Measurements from ENCODE around the gene MEPCE.

MEPCE gene

DNA sequence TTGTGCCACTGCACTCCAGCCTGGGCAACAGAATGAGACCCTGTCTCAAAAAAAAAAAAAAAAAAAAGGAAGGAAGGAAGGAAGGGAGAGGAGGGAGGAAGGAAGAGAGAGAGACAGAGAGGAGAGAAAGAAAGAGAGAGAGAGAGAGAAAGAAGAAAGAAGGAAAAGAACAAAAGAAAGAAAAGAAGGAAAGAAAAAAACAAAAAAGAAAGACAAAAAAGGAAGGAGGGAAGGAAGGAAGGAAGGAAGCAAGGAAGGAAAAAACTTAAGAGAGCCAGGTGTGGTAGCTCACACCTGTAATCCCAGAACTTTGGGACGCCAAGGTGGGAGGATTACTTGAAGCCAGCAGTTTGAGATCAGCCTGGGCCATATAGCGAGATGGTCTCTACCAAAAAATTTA lies 35.2 kb downstream of the MEPCE start:
- no peak for DNase-seq (ENCODE audit: low spot score)

DNA sequence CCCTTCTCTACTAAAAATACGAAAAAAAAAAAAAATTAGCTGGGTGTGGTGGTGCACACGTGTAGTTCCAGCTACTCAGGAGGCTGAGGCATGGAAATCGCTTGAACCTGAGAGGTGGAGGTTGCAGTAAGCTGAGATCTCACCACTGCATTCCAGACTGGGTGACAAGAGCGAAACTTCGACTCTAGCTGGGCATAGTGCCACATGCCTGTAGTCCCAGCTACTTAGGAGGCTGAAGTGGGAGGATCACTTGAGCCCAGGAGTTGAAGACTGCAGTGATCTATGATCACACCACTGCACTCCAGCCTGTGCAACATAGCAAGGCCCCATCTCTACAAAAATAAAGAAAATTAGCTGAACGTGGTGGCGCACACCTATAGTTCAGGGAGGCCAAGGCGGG lies 35.7 kb downstream of the MEPCE start:
- no peak for DNase-seq (ENCODE audit: low spot score)

DNA sequence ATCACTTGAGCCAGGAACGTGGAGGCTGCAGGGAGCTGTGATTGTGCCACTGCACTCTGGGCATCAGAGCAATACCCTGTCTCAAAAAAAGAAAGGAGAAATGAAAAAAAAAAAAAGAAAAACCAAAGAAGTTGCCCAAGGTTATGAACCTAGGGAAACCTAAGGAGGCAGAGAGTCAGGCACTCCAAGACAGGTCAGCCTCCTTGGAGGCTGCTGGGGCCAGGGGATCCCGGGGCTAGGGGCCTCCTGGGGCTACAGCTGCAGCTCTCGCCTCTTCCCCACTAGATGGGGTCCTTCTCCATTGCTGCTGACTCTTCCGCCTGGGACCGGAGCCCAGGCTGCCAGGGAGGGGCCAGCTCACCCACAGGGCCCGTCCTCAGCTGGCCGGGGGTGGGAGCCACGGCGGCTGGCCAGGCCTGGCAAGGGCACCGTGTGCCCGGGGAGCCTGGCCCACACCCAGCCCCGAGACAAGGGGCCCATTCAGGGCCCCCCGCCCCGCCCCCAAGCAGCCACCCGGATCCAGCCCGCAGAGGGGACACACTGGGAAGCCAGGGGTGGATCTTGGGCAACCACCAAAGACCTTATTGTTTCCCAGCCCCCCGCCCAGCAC lies 36.2 kb downstream of the MEPCE start:
- DNase-seq (ENCODE audit: low spot score) = peak; percentile 93

DNA sequence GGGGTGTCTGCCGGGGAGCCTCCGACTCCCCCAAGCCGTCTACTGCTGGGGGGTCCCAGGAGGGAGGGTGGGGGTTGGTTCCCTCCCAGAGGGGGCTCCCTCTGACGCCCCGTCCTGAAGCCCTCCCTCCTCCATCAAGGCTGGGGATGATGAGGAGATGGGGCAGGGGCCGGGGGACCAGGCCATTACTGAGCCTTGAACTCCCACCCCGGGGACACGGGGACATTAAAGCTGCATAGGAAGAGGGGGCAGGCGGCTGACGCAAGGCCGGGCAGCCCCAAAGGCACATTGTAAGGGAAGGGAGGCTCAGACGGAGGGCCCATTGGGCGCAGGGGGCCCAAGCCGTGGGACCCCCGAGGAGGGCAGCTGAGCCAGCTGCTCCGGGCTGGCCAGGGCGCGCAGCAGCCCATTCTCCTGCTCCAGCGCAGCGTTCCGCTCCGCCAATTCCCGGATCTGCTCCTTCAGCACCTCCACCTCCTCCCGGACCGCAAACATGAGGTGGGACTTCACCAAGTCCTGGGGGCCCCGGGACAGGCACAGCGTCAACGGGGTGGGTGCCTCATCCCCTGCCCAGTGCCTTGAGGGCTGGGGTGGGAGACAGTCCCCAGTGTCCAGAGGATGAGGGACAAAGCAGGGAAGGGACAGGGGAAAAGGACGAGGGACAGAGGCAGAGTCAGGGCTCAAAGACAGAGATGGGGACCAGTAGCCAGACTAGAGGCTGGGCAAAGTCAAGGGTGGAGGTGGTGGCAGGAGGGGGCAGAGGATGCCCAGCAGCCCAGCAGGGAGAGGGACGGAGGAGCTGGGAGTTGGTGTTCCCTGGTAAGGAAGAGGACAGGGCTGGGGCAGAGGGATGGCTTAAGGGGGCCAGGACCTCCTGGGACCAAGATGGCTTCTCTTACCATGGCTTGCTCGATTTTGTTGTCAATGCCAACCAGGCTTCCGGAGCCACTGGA lies 37.3 kb downstream of the MEPCE start:
- no peak for DNase-seq (ENCODE audit: low spot score)

DNA sequence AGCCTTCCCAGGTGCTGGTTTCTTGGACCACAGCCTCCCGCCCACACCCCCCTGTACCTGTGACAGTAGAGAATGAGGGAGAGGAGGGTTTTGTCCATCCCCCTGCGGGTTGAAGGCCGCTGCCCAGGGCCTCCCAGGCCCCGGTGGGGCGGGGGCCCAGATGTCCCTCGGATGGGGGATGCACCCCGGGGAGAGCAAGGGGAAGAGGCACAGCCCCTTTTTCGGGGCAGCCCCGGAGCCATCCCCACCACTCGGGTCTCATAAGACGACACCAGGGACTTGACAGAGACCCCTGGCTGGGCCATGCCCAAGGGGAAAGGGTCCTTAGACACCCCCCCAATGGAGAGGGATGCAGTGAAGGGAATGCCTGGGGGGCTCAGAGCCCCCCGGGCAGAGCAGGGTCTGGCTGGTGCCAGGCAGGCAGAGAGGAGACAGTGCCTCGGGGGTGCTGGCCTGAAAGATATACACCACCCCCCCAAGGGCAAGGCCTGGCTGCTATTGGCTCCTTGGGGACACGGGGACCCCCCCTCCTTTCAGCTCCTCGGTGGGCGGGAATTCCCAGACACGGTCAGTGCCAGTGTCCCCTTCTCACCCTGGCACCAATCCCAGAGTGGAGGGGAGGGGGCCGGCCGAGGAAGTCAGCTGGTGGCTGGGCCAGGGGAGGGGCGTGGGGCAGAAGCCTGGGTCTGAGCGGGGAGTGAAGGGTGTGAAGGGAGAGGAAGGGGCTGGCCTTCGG lies 38.2 kb downstream of the MEPCE start:
- DNase-seq (ENCODE audit: low spot score) = no peak

DNA sequence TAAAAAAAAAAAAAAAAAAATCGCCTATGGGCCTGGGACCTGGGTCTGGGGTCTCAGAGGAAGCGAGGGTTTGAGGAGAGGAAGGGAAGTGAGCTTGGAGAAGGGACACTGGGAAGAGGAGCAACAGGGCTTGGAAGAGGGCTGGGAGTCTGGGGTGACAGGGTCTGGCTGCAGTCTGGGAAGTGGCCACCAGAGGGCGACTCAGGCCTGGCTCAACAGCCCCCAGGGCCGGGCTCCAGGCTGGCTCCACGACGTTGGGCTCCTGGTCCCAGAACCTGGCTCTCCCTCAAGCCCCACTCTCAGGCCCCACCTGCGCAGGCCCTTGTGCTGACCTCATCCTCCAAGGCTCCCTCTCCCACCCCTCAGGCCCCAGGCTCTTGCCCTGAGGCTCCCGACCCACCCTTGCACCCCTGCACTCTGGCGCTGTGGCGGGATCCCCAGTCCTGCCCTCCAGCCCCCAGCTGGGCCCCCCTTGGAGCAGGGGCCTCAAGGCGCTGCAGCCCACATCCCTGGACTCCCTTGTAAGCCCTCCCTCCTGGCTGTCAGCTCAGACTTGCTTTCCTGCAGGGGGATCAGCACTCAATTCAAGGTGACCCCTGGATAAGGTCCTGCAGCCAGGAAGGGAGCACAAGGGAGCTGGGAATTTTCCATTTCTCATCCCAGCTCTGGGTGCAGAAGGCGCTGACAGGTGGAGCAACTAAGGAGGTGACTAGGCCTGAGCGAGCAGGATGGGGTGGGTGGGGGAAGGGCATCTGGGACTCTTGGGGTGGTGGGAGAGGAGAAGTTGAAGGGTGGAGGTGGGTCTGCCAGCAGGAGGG lies 39.8 kb downstream of the MEPCE start:
- peak; percentile 94 for DNase-seq (ENCODE audit: low spot score)

DNA sequence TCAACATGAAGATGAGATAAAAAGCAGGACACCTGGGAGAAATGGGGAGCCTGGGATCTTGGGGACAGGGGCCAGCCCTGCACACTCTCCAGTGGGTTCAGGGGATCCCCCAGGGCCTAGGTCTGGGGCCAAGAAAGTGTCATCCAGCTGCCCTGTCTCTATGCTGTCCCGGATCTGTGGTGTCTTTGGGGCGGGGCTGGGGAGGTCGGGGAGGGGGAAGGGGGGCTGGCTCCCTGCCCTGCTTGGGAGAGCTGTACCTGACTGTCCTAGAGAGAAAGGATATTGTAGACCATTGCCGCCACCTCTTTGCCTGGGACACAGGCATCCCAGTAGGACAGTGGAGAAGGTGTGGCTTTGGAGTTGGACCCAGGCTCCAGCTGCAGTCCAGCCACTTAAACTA lies 41.4 kb downstream of the MEPCE start:
- DNase-seq (ENCODE audit: low spot score) = no peak

DNA sequence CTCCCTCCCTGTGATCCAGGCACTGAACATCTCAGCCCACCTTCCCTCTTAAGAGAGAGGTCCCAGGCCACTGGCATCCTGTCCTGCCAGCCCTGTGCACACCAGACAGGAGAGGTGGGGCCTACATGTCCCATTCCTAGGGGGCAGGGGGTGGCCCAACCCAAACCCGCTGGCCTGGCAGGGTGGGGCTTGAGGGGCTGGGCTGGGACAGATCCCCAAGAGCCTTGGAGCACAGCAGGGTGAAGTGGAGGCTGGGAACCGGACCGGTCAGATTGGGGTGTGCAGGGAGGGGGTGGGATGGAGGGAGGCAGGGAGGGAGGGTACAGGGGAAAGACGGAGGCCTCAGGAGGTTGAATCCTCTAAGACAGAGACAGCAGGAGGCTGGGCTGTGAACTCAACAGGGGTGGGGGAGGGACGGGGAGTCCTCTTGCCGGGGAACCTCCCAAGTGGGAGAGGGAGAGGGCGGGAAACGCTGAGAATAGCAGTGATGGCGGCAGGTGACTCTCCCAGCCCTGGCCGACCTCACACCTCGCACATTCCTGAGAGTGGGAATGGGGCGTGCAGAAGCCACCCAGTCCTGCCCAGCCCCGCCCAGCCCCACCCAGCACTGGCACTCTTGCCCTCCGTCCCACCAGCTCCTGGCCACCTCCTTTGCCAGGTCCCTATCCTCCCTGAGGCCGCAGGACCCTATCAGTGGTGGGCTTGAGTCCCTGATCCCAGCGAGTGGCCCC lies 42.7 kb downstream of the MEPCE start:
- no peak for DNase-seq (ENCODE audit: low spot score)

DNA sequence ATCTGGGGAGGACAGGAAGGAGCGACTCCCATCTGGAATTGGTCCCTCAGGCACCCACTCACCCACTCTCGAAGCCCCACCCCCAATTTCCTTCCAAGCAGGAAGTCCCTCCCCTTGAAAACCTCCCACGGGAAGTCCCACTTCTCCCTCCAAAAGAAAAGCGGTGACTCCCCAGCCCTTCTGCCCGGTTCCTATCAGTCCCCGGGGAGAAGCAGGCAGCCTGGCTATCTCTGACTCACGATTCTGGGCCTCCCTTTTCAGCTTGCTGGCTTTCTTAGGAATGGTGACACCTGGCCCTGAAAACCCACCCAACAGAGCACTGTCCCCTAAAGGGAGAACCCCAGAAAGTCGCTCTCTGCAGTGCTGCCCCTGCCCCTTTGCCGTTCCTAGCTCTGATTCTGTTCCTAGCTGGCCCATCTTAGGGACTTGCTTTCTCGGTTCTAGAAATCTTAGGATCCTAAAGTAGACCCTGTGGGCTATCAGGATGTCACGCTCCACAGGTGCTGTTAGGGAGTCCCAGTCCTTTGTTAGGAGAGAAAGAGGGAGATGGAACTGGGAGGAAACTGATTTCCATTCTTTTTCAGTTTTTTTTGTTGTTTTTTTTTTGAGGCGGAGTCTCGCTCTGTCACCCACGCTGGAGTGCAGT lies 43.3 kb downstream of the MEPCE start:
- no peak for DNase-seq (ENCODE audit: low spot score)

DNA sequence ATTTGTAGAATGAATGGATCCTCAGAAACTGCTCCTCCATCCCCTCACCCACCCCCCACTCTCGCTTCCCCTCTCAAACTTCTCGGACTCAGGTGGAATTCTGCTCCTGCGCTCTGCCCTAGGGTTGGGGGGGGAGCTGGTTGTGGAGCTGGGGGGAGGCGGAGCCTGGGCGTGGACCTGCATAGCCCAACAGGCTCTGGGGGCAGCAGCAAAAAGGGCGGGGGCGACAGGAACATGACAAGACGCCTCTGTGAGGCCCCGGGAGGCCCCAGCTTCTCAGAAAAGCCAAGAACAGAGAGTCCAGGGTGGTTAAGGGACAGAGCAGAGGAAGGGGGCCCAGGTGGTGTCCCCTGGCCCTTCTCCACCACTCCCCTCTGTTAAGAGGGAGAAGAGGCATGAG lies 45.9 kb downstream of the MEPCE start:
- no peak for DNase-seq (ENCODE audit: low spot score)

DNA sequence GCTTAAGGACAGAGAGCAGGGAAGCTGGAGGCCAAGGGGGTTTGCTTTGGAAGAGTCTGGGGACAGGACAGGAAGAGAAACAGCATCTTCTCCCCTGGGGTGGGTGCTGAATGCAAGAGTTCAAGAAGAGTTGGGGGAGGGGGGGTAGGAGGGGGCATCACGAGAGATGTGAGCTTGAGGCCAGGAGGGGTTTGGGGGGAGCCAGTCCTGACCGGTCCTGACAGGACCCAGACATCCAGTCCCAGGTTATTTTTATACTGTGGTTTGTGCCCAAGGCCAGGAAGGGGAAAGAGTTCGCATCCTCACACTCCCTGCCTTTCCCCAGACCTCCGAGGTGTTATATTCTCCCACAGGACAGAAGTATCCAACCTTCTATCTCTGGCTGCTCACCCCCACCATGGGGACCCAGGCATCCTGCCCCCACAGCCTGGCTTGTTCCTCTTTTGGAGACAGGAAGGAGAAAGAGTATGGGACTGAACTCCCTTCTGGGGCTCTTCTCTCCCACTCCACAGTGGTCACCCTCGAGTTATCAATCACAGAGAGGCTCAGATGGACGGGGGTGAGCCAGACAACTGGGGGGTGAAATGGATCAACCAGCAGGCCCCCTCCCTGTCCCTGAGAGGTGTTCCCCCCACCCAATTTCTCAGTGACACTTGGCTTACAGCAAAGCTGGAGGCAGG lies 46.6 kb downstream of the MEPCE start:
- no peak for DNase-seq (ENCODE audit: low spot score)

DNA sequence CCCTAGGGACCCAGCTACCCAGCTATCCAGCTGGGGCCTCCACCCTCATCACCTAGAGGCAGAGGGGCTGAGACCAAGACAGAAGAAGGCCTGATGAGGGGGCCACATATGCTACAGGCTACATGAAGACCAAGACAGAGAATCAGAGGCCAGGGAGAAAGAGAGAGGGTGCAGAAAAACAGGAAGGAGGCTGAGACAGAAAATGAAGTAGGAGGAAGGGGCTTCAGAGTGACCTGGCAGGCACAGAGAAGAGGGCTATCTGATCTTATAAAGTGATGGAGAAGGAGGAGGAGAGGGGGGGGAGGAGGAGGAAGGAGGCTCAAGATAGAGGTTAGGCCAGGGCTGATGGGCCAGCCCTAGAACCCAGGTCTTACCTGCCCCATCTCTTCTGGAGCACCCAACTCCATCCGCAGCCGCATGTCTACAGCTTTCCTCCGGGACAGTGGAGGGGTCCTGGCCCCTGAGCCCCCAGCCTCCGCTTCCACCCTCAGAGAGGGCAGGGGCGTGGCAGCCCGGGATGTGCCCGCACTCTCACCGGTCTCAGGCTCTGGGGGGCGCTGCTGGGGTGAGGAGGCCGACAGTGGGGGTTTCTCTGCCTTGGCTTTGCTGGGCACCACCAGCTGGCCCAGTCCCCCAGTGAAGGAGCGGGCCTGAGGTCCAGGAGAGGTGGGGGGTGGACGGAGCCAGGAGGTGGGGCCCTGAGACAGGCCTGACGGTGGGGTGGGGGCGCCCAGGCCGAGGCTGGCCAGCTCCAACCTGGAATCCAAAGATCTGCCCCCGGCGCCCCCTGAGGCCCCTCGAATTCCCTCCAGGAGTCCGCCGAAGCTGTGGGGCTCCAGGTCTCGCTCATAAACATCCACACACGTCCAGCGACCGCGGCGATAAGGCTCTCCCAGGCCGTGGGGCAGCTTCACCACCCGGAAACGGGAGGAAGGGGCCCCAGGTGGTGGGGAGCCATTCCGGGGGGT lies 47.6 kb downstream of the MEPCE start:
- peak; percentile 58 for DNase-seq (ENCODE audit: low spot score)

DNA sequence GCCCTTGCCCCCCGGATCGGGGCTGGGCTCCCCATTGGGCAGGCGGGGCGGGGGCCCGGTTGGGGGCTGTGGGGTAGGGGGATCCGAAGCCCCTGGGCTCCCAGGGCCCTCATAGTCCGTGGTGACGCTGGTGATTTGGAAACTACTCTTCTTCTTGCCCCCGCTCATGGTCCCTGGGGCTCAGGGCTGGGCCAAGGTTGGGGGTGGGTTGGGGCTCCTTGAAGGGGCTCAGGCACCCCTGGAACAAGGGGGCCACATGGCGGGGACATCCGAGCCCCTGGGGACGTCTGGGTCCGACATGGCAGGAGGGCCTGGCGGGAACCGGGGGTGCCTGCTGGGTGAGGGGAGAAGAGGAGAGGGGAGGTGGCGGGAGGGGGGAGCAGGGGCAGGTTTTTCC lies 48.2 kb downstream of the MEPCE start:
- DNase-seq (ENCODE audit: low spot score) = no peak

DNA sequence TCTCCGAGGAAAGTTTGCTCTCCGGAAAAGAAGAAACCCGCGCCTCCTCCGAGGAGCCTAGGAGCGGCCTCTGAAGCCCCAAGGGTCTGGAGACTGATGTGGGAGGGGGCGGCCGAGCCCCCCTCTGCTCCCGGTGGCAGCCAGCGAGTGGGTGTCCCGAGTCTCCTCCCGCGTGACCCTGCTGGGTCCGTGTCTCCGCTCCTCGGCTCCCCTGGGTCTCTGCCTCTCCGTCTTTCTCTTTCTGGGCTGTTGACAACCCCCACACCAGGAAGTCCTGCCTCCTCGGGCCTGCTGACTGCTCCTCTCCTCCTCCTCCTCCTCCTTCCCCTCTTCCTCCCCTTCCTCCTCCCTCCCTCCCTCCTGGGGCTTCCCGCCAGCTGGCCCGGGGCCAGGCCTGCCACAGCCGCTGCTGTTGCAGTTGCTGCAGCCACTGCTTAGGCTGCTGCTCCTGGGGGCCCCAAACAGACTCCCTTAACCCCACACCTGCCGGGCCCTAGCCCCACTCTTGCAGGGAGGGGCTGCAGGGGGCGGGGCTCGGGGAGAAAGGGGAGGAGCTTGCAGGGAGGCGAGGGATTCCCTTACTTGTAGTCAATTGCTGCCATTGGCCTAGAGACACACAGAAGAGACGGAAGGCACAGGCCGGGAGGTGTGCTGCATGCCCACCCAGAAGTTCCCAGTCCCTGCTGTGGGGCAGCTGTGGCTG lies 49.5 kb downstream of the MEPCE start, which contains the start of gene TSC22D4:
TSC22D4 (minus strand) TSS at position 257 of the 703 bp plus-strand sequence. CDS start 1,176 bp downstream, outside the sequence.
- peak; percentile 93 for DNase-seq (ENCODE audit: low spot score)

DNA sequence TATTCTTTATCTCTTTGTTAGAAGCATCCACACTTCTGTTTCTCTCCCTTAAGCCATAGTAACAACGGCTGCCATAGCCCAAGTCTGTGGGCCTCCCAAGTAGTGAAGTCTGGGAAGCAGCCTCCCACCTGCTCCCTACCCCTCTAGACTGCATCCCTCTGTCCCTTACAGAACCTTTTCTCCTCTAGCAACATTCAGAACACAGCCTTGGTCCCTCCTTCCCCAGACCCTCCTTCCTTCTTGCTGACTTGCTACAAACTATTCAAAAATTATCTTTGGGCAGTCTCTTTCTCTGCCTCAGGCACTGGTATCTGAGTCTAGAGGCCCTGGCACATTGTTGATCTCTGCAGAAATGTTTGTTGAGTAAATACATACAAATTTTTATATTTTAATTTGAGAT lies 51.8 kb downstream of the MEPCE start:
- no peak for DNase-seq (ENCODE audit: low spot score)

DNA sequence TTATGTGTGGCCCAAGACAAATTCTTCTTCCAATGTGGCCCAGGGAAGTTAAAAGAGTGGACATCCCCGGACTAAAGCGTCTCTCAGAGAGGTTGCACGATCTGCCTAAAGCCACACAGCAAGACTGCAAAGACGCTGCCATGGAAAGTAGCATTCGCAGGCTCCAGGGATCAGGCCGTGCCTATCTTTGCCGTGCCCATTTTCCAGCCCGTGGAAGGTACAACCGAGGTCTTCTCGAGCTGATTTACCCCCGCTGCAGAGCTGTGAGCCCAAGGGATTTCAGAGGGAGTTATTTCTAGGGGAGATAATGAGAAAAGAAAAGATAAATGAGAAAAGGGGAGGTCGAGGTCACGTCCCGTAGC lies 53.1 kb downstream of the MEPCE start:
- no peak for DNase-seq (ENCODE audit: low spot score)

DNA sequence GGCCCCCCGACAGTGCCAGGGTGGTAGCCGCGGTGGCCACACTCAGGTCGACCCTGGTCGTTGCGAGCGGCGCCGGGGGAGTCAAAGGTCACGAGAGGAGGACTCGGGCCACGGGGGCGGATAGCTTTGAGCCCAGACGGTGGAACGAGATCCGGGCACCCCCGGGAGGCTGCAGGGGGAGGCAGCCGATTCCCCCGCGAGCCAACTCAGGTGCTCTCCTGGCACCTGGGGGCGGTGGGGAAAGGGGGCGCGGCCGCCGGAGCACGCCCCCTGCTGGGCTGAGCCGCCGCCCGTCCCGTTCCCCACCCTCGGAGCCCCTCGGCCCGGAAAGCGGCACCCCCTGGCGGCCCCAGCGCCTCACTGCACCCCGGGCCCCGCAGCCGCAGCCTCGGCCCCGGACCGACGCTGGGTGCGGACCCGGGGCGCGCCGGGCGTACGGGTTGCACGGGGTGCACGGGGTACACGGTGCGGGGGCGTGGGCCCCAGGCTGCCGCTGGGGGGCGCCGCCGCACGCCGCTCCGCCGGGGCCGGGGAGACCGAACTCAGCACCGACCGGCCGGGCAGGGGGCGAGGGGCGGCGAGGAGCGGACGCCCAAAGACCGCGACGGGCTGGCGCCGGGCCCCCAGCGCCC lies 53.6 kb downstream of the MEPCE start:
- DNase-seq (ENCODE audit: low spot score) = peak; percentile 78

Data from AG20443 (cell line).